Stomach smooth muscle (tissue), 2 donors: Measurements from ENCODE around the gene MOCS1.

Source experiments
- H3K27ac ChIP-seq: one replicate; pipeline ENCODE4 v1.7.0; 2013; ENCODE audit warnings: mild to moderate bottlenecking, low read length, inconsistent platforms
- H3K27me3 ChIP-seq, 2 donors: one replicate each; pipeline ENCODE4 v1.7.0; 2013; ENCODE audit warnings: low read length in 2 of 2; ENCODE audit not compliant: insufficient read depth in 2 of 2, control insufficient read depth in 1 of 2
- H3K36me3 ChIP-seq, 2 donors: one replicate each; pipeline ENCODE4 v1.7.0; 2013; ENCODE audit warnings: low read length in 2 of 2; ENCODE audit not compliant: control insufficient read depth in 2 of 2, insufficient read depth in 2 of 2
- H3K4me1 ChIP-seq: one replicate; pipeline ENCODE4 v1.7.0; 2013; ENCODE audit warnings: low read length; ENCODE audit not compliant: control insufficient read depth, insufficient read depth
- H3K4me3 ChIP-seq, 2 donors: one replicate each; pipeline ENCODE4 v1.7.0; 2013; ENCODE audit warnings: low read length in 2 of 2
- H3K9ac ChIP-seq, 2 donors: one replicate each; pipeline ENCODE4 v1.7.0; 2013; ENCODE audit warnings: low read length in 2 of 2, mild to moderate bottlenecking in 1 of 2
- H3K9me3 ChIP-seq, 2 donors: one replicate each; pipeline ENCODE4 v1.7.0; 2013; ENCODE audit warnings: low read length in 2 of 2; ENCODE audit not compliant: control insufficient read depth in 2 of 2
- donor health status: healthy.
- donor health status: Pancreatic carcinoma.

The MOCS1 gene

GRCh38 chr6:39935241-39935640 lies 979 bp upstream of the MOCS1 start:
- Histone ChIP-seq H3K4me3 (no peak overlapping the region), H3K36me3 (no peaks in the 10 kb centered on the region), H3K27me3 (no peaks in the 10 kb centered on the region), H3K9me3 (no peaks in the 10 kb centered on the region), H3K27ac (no peak overlapping the region), H3K9ac (no peak overlapping the region), H3K4me1 (peaks cover 32% of the 10 kb centered on the region)

DNA sequence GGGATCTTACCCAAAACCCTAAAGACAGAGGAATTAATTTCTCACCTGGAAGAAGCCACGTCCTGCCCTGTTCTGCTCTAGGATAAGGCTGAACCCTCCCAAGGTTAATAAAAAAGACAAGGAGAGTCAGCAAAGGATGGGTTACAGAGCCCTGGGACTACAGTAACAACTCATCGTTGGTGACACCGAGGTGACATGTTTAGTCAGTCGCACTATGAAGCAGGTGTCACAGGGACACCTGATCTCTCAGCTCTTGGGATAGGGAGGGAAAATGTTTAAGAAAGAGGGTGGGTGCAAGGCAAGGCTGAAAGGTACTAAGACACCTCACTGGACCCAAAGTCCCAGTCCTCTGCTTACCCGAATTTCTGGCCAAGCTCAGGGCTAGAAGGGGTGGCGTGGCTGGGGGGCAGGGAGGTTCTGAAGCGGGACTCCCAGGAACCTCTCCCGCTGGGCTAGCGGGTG lies 562 bp downstream of the MOCS1 start:
- H3K4me3 ChIP-seq, result peak overlapping the region; percentile 74 to 86
- peak overlapping the region; percentile 29 to 79 for H3K9ac ChIP-seq
- peaks cover 0 to 2% of the 10 kb centered on the region in 2 donors for H3K36me3 ChIP-seq
- H3K9me3 ChIP-seq, result no peaks in the 10 kb centered on the region
- no peaks in the 10 kb centered on the region for H3K27me3 ChIP-seq
- H3K4me1 ChIP-seq, result peaks cover 39% of the 10 kb centered on the region
- peak overlapping the region; percentile 75 for H3K27ac ChIP-seq

- H3K27ac ChIP-seq, result no peak overlapping the region
- H3K36me3 ChIP-seq, result peaks cover 0 to 2% of the 10 kb centered on the region in 2 donors
- peaks cover 39% of the 10 kb centered on the region for H3K4me1 ChIP-seq
- H3K9me3 ChIP-seq, result no peaks in the 10 kb centered on the region
- peak overlapping the region in 1 of 2 donors; percentile 86 for H3K4me3 ChIP-seq
- H3K9ac ChIP-seq, result peak overlapping the region in 1 of 2 donors; percentile 2
- no peaks in the 10 kb centered on the region for H3K27me3 ChIP-seq
Observed at GRCh38 chr6:39932386-39932910, 1.8 kb downstream of the MOCS1 start.

DNA sequence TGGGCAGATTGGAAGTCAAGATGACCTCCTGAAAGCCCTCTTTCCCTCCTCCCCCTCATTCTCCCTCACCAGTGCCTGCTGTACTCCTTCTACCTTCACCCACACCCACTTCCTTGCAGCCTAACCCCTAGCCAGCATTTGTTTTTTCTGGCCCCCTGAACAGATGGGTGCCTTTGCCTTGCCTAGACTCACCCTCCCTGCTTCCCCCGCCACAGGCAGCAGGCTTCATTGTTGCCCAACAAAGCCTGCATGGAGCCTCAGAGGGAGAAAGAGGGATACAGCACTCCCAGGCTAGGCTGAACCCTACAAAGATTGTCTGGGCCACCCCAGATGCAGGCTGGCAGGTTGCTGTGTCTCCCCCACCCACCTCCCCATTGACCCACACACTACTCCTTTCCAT lies 2.7 kb downstream of the MOCS1 start:
- H3K9me3 ChIP-seq, result no peaks in the 10 kb centered on the region
- H3K9ac ChIP-seq, result no peak overlapping the region

GRCh38 chr6:39930540-39930939 lies 3.7 kb downstream of the MOCS1 start:
- H3K27ac ChIP-seq, result no peak overlapping the region

More for the DNA sequence above, 2.7 kb downstream of the MOCS1 start:
- H3K4me3 ChIP-seq, result no peak overlapping the region
- peaks cover 44% of the 10 kb centered on the region for H3K4me1 ChIP-seq
- peaks cover 0 to 2% of the 10 kb centered on the region in 2 donors for H3K36me3 ChIP-seq
- no peaks in the 10 kb centered on the region for H3K27me3 ChIP-seq
- no peak overlapping the region for H3K27ac ChIP-seq

DNA sequence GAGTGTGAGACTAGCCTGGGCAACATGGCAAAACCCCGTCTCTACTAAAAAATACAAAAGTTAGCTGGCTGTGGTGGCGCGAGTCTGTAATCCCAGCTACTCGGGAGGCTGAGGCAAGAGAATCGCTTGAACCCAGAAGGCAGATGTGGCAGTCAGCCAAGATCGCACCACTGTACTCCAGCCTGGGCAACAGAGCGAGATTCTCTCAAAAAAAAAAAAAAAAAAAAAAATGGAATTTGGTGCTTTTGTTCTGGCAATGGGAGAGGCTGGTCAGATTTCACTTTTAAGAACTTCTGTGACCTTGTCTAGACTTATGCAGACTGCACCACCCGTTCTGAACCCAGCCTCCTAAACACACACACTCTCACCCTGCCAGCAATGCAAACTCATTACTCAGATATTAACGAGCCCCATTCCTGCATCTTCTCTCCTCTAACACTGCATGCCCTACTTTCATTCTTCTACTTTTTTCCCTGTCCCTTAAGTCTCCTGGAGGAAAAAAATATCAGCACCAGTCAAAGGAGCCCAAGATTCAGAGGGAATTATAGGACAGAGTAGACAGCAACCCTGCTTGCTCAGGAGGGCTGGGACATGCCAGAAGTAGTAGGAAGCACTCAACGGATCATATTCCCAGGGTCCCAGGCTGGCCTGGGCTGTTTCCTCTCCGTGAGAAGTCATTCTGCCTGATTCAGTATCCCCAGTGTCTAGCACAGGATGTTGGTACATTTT lies 4.4 kb downstream of the MOCS1 start:
- Histone ChIP-seq H3K4me3 (no peak overlapping the region), H3K27me3 (no peaks in the 10 kb centered on the region), H3K36me3 (peaks cover 4 to 14% of the 10 kb centered on the region in 2 donors), H3K9me3 (no peaks in the 10 kb centered on the region), H3K27ac (no peak overlapping the region), H3K4me1 (peaks cover 40% of the 10 kb centered on the region), H3K9ac (no peak overlapping the region)

More at GRCh38 chr6:39930540-39930939, 3.7 kb downstream of the MOCS1 start:
- Histone ChIP-seq H3K4me1 (peaks cover 44% of the 10 kb centered on the region), H3K36me3 (peaks cover 2 to 8% of the 10 kb centered on the region in 2 donors), H3K9me3 (no peaks in the 10 kb centered on the region), H3K9ac (no peak overlapping the region), H3K4me3 (no peak overlapping the region), H3K27me3 (no peaks in the 10 kb centered on the region)

GRCh38 chr6:39929039-39929732 lies 5.1 kb downstream of the MOCS1 start:
- Histone ChIP-seq H3K27me3 (no peaks in the 10 kb centered on the region), H3K9ac (no peak overlapping the region), H3K4me3 (no peak overlapping the region), H3K9me3 (no peaks in the 10 kb centered on the region), H3K36me3 (peaks cover 4 to 19% of the 10 kb centered on the region in 2 donors), H3K27ac (no peak overlapping the region), H3K4me1 (peaks cover 38% of the 10 kb centered on the region)

- H3K9me3 ChIP-seq, result no peaks in the 10 kb centered on the region
- H3K27me3 ChIP-seq, result no peaks in the 10 kb centered on the region
- H3K36me3 ChIP-seq, result peaks cover 4 to 30% of the 10 kb centered on the region in 2 donors
- no peak overlapping the region for H3K9ac ChIP-seq
- no peak overlapping the region for H3K27ac ChIP-seq
- no peak overlapping the region for H3K4me3 ChIP-seq
- peaks cover 22% of the 10 kb centered on the region for H3K4me1 ChIP-seq
Observed at GRCh38 chr6:39927159-39927558, 7.1 kb downstream of the MOCS1 start.

DNA sequence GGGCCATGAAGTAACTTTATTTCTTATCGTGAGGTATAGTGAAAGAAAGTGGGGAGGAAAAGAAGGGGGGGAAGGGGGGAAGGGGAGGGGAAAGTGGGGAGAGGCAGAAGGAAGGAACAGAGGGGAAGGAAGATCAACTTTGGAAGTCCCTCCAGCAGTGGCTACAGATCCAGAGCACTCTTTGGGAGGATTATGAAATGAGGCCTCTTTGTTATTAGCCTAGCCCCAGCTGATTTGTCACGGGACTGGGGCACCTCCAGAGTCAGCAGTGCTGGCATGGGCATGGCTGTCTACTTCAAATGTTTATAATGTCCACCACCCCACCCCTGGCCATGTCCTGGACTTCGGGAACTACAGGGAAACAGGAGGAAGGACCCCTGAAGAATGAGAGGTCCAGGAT lies 7.6 kb downstream of the MOCS1 start:
- Histone ChIP-seq H3K9ac (no peak overlapping the region), H3K4me1 (peaks cover 17% of the 10 kb centered on the region), H3K9me3 (no peaks in the 10 kb centered on the region), H3K27me3 (no peaks in the 10 kb centered on the region), H3K27ac (no peak overlapping the region), H3K36me3 (peaks cover 4 to 35% of the 10 kb centered on the region in 2 donors), H3K4me3 (no peak overlapping the region)

DNA sequence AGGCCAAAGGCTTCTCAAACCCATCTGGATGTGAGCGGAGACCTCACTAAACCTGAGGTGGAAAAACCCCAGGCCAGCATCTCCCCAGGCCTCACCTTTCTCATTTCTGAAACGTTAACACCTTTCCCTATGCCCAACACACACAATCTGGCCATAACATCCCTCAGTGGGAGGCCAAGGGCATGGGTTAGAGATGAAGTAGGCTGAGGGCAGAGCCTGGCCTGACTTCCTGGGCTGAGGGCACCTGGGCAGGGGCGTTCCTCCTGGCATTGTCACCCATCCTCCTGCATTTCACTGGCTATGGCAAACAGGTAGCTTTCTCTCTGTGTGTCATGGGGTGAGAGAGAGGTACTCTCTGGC lies 8.4 kb downstream of the MOCS1 start:
- no peaks in the 10 kb centered on the region for H3K9me3 ChIP-seq
- H3K27me3 ChIP-seq, result no peaks in the 10 kb centered on the region
- H3K27ac ChIP-seq, result no peak overlapping the region
- H3K9ac ChIP-seq, result no peak overlapping the region
- no peak overlapping the region for H3K4me3 ChIP-seq
- H3K4me1 ChIP-seq, result peaks cover 13% of the 10 kb centered on the region
- peaks cover 4 to 35% of the 10 kb centered on the region in 2 donors for H3K36me3 ChIP-seq
